CD8-positive, alpha-beta memory T cell (primary cell): ENCODE measurements around the gene E4F1. TPM values are rescaled to one million over a fixed set of nuclear protein-coding genes. Genes with fewer than 3 reads are reported as not detected.

Experiments used
- CTCF ChIA-PET: fragments of 350-600 bp; sonication (Branson Sonifier 250); formaldehyde crosslinking; loops from one replicate; lab custom pipeline; 2021; ENCODE audit warnings: antibody characterized with exemption; lab: Charles Lee
- POLR2A ChIA-PET: fragments of 350-600 bp; sonication (Branson Sonifier 250); formaldehyde crosslinking; loops from one replicate; lab custom pipeline; 2021; ENCODE audit warnings: antibody characterized with exemption; lab: Charles Lee
- DNase-seq, 5 donors: peaks; one replicate each; pipeline versions ENCODE4 v3.0.0 to v3.0.0-alpha.2; 2020 to 2022; ENCODE audit warnings: mixed read lengths in 1 of 5
- H3K27ac ChIP-seq: one replicate; pipeline ENCODE4 v1.7.0; 2013; ENCODE audit warnings: low read depth, mild to moderate bottlenecking, low read length, moderate library complexity
- H3K27me3 ChIP-seq: 2 replicates; pipeline ENCODE4 v1.7.0; 2013; ENCODE audit warnings: low read length, mild to moderate bottlenecking; ENCODE audit not compliant: insufficient read depth, poor library complexity, severe bottlenecking
- H3K36me3 ChIP-seq: 2 replicates; pipeline ENCODE4 v1.7.0; 2013; ENCODE audit warnings: mild to moderate bottlenecking, low read length, moderate library complexity; ENCODE audit not compliant: insufficient read depth
- H3K4me1 ChIP-seq: 2 replicates; pipeline ENCODE4 v1.7.0; 2013; ENCODE audit warnings: mild to moderate bottlenecking, low read length, moderate library complexity; ENCODE audit not compliant: insufficient read depth
- H3K4me3 ChIP-seq: 2 replicates; pipeline ENCODE4 v1.7.0; 2013; ENCODE audit warnings: mild to moderate bottlenecking, low read length
- H3K9me3 ChIP-seq: 2 replicates; pipeline ENCODE4 v1.7.0; 2013; ENCODE audit warnings: mild to moderate bottlenecking, low read length
- H3K27ac Mint-ChIP-seq, 8 donors: one replicate each; pipeline ENCODE4 v1.8.0; 2020 to 2021; ENCODE audit warnings: mixed read lengths in 8 of 8, mild to moderate bottlenecking in 6 of 8, inconsistent platforms in 3 of 8, moderate library complexity in 3 of 8
- H3K27me3 Mint-ChIP-seq, 2 donors: one replicate each; pipeline ENCODE4 v1.8.0; 2020 to 2021; ENCODE audit warnings: mixed read lengths in 2 of 2, mild to moderate bottlenecking in 1 of 2, moderate library complexity in 1 of 2
- H3K36me3 Mint-ChIP-seq, 3 donors: one replicate each; pipeline ENCODE4 v1.8.0; 2020 to 2021; ENCODE audit warnings: mixed read lengths in 3 of 3, inconsistent platforms in 1 of 3, mild to moderate bottlenecking in 1 of 3
- H3K4me1 Mint-ChIP-seq, 3 donors: one replicate each; pipeline ENCODE4 v1.8.0; 2020 to 2021; ENCODE audit warnings: mixed read lengths in 3 of 3, inconsistent platforms in 1 of 3, mild to moderate bottlenecking in 1 of 3
- H3K4me3 Mint-ChIP-seq, 7 donors: one replicate each; pipeline ENCODE4 v1.8.0; 2020 to 2021; ENCODE audit warnings: mixed read lengths in 7 of 7, mild to moderate bottlenecking in 6 of 7, moderate library complexity in 4 of 7, inconsistent platforms in 2 of 7
- H3K9me3 Mint-ChIP-seq, 5 donors: one replicate each; pipeline ENCODE4 v1.8.0; 2020 to 2022; ENCODE audit warnings: mixed read lengths in 5 of 5, mild to moderate bottlenecking in 3 of 5, moderate library complexity in 2 of 5, inconsistent platforms in 1 of 5
- polyA plus RNA-seq: library from polyadenylated mRNA; unstranded; fragments of 300-500 nt; fragmentation: Illumina TruSeq; gene quantifications from one replicate; pipeline ENCODE4 v1.2.3, GENCODE V29; 2021
- total RNA-seq, 2 experiments: library from RNA; stranded (reverse); gene quantifications; one replicate each; pipeline ENCODE4 v1.2.3, GENCODE V29; 2021

Gene E4F1
- total and polyA plus RNA-seq, 3 experiments from 2014 or later, result 16.5 to 29.8 (median 28.9) TPM

GRCh38 chr16:2242598-2242997 is 19.2 kb downstream of the E4F1 start:
- Mint-ChIP-seq H3K27ac (no peak overlapping the region), H3K4me1 (no peaks in the 10 kb centered on the region), H3K4me3 (no peak overlapping the region), H3K9me3 (no peaks in the 10 kb centered on the region), H3K36me3 (peaks cover 0 to 35% (median 3%) of the 10 kb centered on the region in 3 donors), H3K27me3 (no peaks in the 10 kb centered on the region)
- Histone ChIP-seq H3K27me3 (no peaks in the 10 kb centered on the region), H3K4me3 (no peak overlapping the region), H3K27ac (no peak overlapping the region), H3K4me1 (no peaks in the 10 kb centered on the region), H3K9me3 (no peaks in the 10 kb centered on the region), H3K36me3 (peaks cover 5% of the 10 kb centered on the region)
- DNase-seq, result no peak
- CTCF ChIA-PET, result no interaction called here
- POLR2A ChIA-PET, result no interaction called here

GRCh38 chr16:2243031-2243528 is 19.7 kb downstream of the E4F1 start:
- ChIA-PET CTCF (no interaction called here), POLR2A (no interaction called here)
- no peaks in the 10 kb centered on the region for H3K4me1 Mint-ChIP-seq

GRCh38 chr16:2243781-2244180 is 20.4 kb downstream of the E4F1 start:
- DNase-seq, result no peak
- Mint-ChIP-seq H3K27ac (no peak overlapping the region), H3K4me3 (no peak overlapping the region)

More at GRCh38 chr16:2243031-2243528, 19.7 kb downstream of the E4F1 start:
- Mint-ChIP-seq H3K9me3 (no peaks in the 10 kb centered on the region), H3K36me3 (peaks cover 0 to 35% (median 3%) of the 10 kb centered on the region in 3 donors), H3K4me3 (no peak overlapping the region), H3K27me3 (no peaks in the 10 kb centered on the region), H3K27ac (no peak overlapping the region)
- peaks cover 5% of the 10 kb centered on the region for H3K36me3 ChIP-seq
- no peak for DNase-seq
- no peak overlapping the region for H3K4me3 ChIP-seq
- no peak overlapping the region for H3K27ac ChIP-seq
- H3K4me1 ChIP-seq, result no peaks in the 10 kb centered on the region
- H3K27me3 ChIP-seq, result no peaks in the 10 kb centered on the region
- no peaks in the 10 kb centered on the region for H3K9me3 ChIP-seq

GRCh38 chr16:2244301-2244700 is 20.9 kb downstream of the E4F1 start:
- ChIA-PET POLR2A (no interaction called here), CTCF (no interaction called here)
- Mint-ChIP-seq H3K9me3 (no peaks in the 10 kb centered on the region), H3K4me3 (no peak overlapping the region), H3K4me1 (no peaks in the 10 kb centered on the region), H3K27ac (no peak overlapping the region), H3K27me3 (no peaks in the 10 kb centered on the region), H3K36me3 (peaks cover 0 to 35% (median 3%) of the 10 kb centered on the region in 3 donors)
- Histone ChIP-seq H3K4me3 (no peak overlapping the region), H3K9me3 (no peaks in the 10 kb centered on the region), H3K36me3 (peaks cover 5% of the 10 kb centered on the region), H3K4me1 (no peaks in the 10 kb centered on the region), H3K27ac (no peak overlapping the region), H3K27me3 (no peaks in the 10 kb centered on the region)
- DNase-seq, result no peak

More at GRCh38 chr16:2243781-2244180, 20.4 kb downstream of the E4F1 start:
- H3K27me3 Mint-ChIP-seq, result no peaks in the 10 kb centered on the region
- H3K36me3 ChIP-seq, result peaks cover 5% of the 10 kb centered on the region
- peaks cover 0 to 35% (median 3%) of the 10 kb centered on the region in 3 donors for H3K36me3 Mint-ChIP-seq
- CTCF ChIA-PET, result no interaction called here
- H3K27ac ChIP-seq, result no peak overlapping the region
- H3K9me3 ChIP-seq, result no peaks in the 10 kb centered on the region
- no peaks in the 10 kb centered on the region for H3K27me3 ChIP-seq
- no peak overlapping the region for H3K4me3 ChIP-seq
- no peaks in the 10 kb centered on the region for H3K4me1 ChIP-seq
- no peaks in the 10 kb centered on the region for H3K9me3 Mint-ChIP-seq
- no peaks in the 10 kb centered on the region for H3K4me1 Mint-ChIP-seq
- POLR2A ChIA-PET, result no interaction called here

GRCh38 chr16:2244926-2245795 is 21.8 kb downstream of the E4F1 start:
- Mint-ChIP-seq H3K4me3 (no peak overlapping the region), H3K27me3 (no peaks in the 10 kb centered on the region), H3K27ac (peak overlapping the region in 1 of 8 donors; percentile 50), H3K36me3 (peaks cover 0 to 35% (median 3%) of the 10 kb centered on the region in 3 donors), H3K9me3 (no peaks in the 10 kb centered on the region), H3K4me1 (no peaks in the 10 kb centered on the region)
- Histone ChIP-seq H3K9me3 (no peaks in the 10 kb centered on the region), H3K27ac (no peak overlapping the region), H3K27me3 (no peaks in the 10 kb centered on the region), H3K36me3 (peaks cover 5% of the 10 kb centered on the region), H3K4me1 (peaks cover 2% of the 10 kb centered on the region), H3K4me3 (no peak overlapping the region)
- DNase-seq, result no peak
- POLR2A ChIA-PET, result no interaction called here
- CTCF ChIA-PET, result no interaction called here

- Histone ChIP-seq H3K9me3 (no peaks in the 10 kb centered on the region), H3K27me3 (no peaks in the 10 kb centered on the region), H3K36me3 (peaks cover 5% of the 10 kb centered on the region), H3K4me1 (peaks cover 8% of the 10 kb centered on the region), H3K4me3 (no peak overlapping the region), H3K27ac (no peak overlapping the region)
- H3K36me3 Mint-ChIP-seq, result peaks cover 0 to 35% (median 3%) of the 10 kb centered on the region in 3 donors
- POLR2A ChIA-PET, result no interaction called here
- no peaks in the 10 kb centered on the region for H3K27me3 Mint-ChIP-seq
- H3K4me1 Mint-ChIP-seq, result peaks cover 3 to 8% (median 8%) of the 10 kb centered on the region in 3 donors
- peak in 1 of 5 donors; percentile 45 for DNase-seq
- CTCF ChIA-PET, result no interaction called here
- H3K27ac Mint-ChIP-seq, result peak overlapping the region in 1 of 8 donors; percentile 74
- H3K9me3 Mint-ChIP-seq, result no peaks in the 10 kb centered on the region
- no peak overlapping the region for H3K4me3 Mint-ChIP-seq
Measured at GRCh38 chr16:2246301-2246885, 23.0 kb downstream of the E4F1 start.

- Histone ChIP-seq H3K27me3 (no peaks in the 10 kb centered on the region), H3K36me3 (peaks cover 10% of the 10 kb centered on the region), H3K4me1 (peaks cover 8% of the 10 kb centered on the region), H3K27ac (peak overlapping the region; percentile 76), H3K4me3 (peak overlapping the region; percentile 65), H3K9me3 (no peaks in the 10 kb centered on the region)
- H3K27ac Mint-ChIP-seq, result peak overlapping the region; percentile 82 to 96 (median 90)
- peak in 1 of 5 donors; percentile 33 for DNase-seq
- peaks cover 3 to 12% (median 8%) of the 10 kb centered on the region in 3 donors for H3K4me1 Mint-ChIP-seq
- H3K9me3 Mint-ChIP-seq, result no peaks in the 10 kb centered on the region
- H3K4me3 Mint-ChIP-seq, result peak overlapping the region; percentile 84 to 94 (median 89)
- POLR2A ChIA-PET, result interaction anchor here (0.9 to 1.9 kb wide), 6 partner anchors 18 to 262 kb away, joined by 3 to 13 read pairs (median 6); partner anchors contain the start of genes MLST8, PGP and TRAF7
- peaks cover 2 to 35% (median 4%) of the 10 kb centered on the region in 3 donors for H3K36me3 Mint-ChIP-seq
- CTCF ChIA-PET, result interaction anchor here (0.8 to 4.2 kb wide), 8 partner anchors 12 to 246 kb away, joined by 3 to 30 read pairs (median 4); partner anchors contain the start of genes RNPS1, TEDC2 and TRAF7
- H3K27me3 Mint-ChIP-seq, result no peaks in the 10 kb centered on the region
Measured at GRCh38 chr16:2250652-2251295, 27.4 kb downstream of the E4F1 start.
